ENCODE data around the gene GBF1.

DNA sequence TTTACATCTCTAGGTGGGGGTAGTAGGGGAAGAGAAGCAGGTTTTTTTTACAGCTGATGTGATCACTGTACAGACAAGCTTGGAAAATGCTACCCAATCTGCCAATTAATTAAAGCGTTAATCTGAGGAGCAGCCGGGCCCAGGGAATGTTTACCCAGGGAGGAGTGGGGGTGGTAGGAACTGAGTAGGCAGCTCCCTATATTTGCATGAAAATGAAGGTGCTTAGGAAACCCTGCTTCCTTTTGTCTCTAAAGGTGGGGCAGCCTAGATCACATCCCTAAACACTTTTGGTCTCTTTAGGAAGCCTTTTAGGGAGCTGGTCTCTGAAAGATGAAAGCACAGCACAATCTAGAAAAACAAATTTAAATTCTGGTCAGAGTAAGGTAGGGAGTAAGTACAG lies 97.1 kb downstream of the GBF1 start:
- TF ChIP-seq KDM4B (CRISPR knock-in tag; IDR thresholded peaks at IDR 0.05) (no peak), NFKB2 (CRISPR knock-in tag; IDR thresholded peaks at IDR 0.05; ENCODE audit: borderline replicate concordance) (no peak), MNT (IDR thresholded peaks at IDR 0.05) (no peak), ZSCAN5A (CRISPR knock-in tag; IDR thresholded peaks at IDR 0.05; ENCODE audit: borderline replicate concordance) (no peak), ZNF292 (CRISPR knock-in tag; IDR thresholded peaks at IDR 0.05; ENCODE audit: borderline replicate concordance, low read depth) (no peak), ZBTB42 (CRISPR knock-in tag; IDR thresholded peaks at IDR 0.05) (no peak), ATF4 (CRISPR knock-in tag; IDR thresholded peaks at IDR 0.05) (no peak), EZH2 (conservative IDR thresholded peaks at IDR 0.05; ENCODE audit: low read depth, low read length) (no peak)
- TF ChIP-seq, protein P1, sequence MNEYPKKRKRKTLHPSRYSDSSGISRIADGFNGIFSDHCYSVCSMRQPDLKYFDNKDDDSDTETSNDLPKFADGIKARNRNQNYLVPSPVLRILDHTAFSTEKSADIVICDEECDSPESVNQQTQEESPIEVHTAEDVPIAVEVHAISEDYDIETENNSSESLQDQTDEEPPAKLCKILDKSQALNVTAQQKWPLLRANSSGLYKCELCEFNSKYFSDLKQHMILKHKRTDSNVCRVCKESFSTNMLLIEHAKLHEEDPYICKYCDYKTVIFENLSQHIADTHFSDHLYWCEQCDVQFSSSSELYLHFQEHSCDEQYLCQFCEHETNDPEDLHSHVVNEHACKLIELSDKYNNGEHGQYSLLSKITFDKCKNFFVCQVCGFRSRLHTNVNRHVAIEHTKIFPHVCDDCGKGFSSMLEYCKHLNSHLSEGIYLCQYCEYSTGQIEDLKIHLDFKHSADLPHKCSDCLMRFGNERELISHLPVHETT (CRISPR knock-in tag; conservative IDR thresholded peaks at IDR 0.05) = no peak
- TF ChIP-seq, protein P2, sequence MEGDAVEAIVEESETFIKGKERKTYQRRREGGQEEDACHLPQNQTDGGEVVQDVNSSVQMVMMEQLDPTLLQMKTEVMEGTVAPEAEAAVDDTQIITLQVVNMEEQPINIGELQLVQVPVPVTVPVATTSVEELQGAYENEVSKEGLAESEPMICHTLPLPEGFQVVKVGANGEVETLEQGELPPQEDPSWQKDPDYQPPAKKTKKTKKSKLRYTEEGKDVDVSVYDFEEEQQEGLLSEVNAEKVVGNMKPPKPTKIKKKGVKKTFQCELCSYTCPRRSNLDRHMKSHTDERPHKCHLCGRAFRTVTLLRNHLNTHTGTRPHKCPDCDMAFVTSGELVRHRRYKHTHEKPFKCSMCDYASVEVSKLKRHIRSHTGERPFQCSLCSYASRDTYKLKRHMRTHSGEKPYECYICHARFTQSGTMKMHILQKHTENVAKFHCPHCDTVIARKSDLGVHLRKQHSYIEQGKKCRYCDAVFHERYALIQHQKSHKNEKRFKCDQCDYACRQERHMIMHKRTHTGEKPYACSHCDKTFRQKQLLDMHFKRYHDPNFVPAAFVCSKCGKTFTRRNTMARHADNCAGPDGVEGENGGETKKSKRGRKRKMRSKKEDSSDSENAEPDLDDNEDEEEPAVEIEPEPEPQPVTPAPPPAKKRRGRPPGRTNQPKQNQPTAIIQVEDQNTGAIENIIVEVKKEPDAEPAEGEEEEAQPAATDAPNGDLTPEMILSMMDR (CRISPR knock-in tag; IDR thresholded peaks at IDR 0.05) = no peak
